ENCODE measurements around the gene CWC15. TPM values are rescaled to one million over a fixed set of nuclear protein-coding genes. Genes with fewer than 3 reads are reported as not detected.
A peak's percentile ranks its signal among the peaks of the same experiment; 100 is the strongest.
"Not testable (repeated sequence)": the region's sequence is repeated elsewhere in the genome, so short reads cannot be mapped to it uniquely, and the experiment has no call there.

CWC15 gene
- 69.1 and 69.2 TPM in 2 replicates for total RNA-seq

GRCh38 chr11:94973099-94973968 is at the start of gene CWC15, which contains the start of gene KDM4D:
CWC15 (minus strand) TSS chr11:94973556; CDS start chr11:94972185, 1,371 bp downstream.
KDM4D (plus strand) TSS chr11:94973709; CDS start chr11:94997373, 23,664 bp downstream.
- peak within 1 kb of the TSS; percentile 95 for H3K27ac Mint-ChIP-seq
- peak within 1 kb of the TSS; percentile 99 for H3K4me3 Mint-ChIP-seq
- ATAC-seq (ENCODE audit: low read depth) (peak; percentile 100), DNase-seq (peak; percentile 87)
- peaks cover 42% of the 10 kb centered on the region for H3K36me3 Mint-ChIP-seq (ENCODE audit: low read depth)
- ChIA-PET POLR2A (interaction anchor here (0.5 to 2.2 kb wide), 20 partner anchors 9 to 1415 kb away, joined by 3 to 38 read pairs (median 4); partner anchors contain the start of genes ANKRD49, CEP57, ENDOD1 and FAM76B), CTCF (interaction anchor here (0.7 to 1.2 kb wide), 2 partner anchors 93 to 165 kb away, joined by 3 to 4 read pairs; partner anchors contain the start of gene SRSF8)
- H3K9me3 Mint-ChIP-seq = peaks cover 2% of the 10 kb centered on the region
- intact Hi-C loops (cut with micrococcal nuclease) = loop anchor here (1.0 to 5.0 kb wide), 10 partner anchors 94 to 1776 kb away; partner anchors contain the start of genes ANKRD49, CEP57, ENDOD1 and JRKL
- H3K4me1 Mint-ChIP-seq = peaks cover 20% of the 10 kb centered on the region
- TF ChIP-seq CTCF (IDR thresholded peaks at IDR 0.05) = no peak
- H3K27me3 Mint-ChIP-seq = no peaks in the 10 kb centered on the region

DNA sequence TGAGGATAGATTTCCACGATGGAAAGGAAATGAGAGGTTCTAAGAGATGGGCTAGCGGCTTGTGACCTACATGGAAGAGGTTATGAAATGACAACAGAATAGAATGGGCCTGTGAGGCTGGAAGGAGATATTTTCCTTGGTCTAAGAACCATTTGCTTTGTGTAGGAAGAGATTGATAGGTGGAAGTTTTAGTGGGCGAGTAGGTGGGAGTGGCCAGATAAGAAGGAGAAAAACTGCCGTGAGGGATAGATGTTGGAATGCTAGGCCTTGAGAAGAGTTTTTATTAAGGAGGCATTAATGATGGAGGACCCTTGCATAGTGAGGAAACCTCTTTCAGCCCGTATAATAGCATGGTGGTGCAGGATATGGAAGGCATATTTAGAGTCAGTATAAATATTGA is 48.1 kb upstream of the CWC15 start:
- H3K27me3 Mint-ChIP-seq; DNase-seq; H3K9me3 Mint-ChIP-seq; H3K36me3 Mint-ChIP-seq (ENCODE audit: low read depth); ATAC-seq (ENCODE audit: low read depth); CTCF ChIA-PET; H3K27ac Mint-ChIP-seq; POLR2A ChIA-PET; H3K4me3 Mint-ChIP-seq; H3K4me1 Mint-ChIP-seq; intact Hi-C loops (cut with micrococcal nuclease): not testable (repeated sequence)

GRCh38 chr11:95016139-95016538 is 42.8 kb upstream of the CWC15 start:
- intact Hi-C loops (cut with micrococcal nuclease) = no loop called here
- peaks cover 9% of the 10 kb centered on the region for H3K27me3 Mint-ChIP-seq
- no peak for DNase-seq
- POLR2A ChIA-PET = interaction anchor here (0.7 kb wide), 1 partner anchor 773 kb away, joined by 3 read pairs; the partner anchor contains the start of gene FAM76B
- H3K27ac Mint-ChIP-seq = no peak overlapping the region
- no peak for TF ChIP-seq CTCF (IDR thresholded peaks at IDR 0.05)
- ATAC-seq (ENCODE audit: low read depth) = no peak
- no peaks in the 10 kb centered on the region for H3K4me1 Mint-ChIP-seq
- no peaks in the 10 kb centered on the region for H3K36me3 Mint-ChIP-seq (ENCODE audit: low read depth)
- CTCF ChIA-PET = interaction anchor here (0.7 kb wide), 1 partner anchor 700 kb away, joined by 5 read pairs; no protein-coding TSS in a partner anchor
- no peaks in the 10 kb centered on the region for H3K9me3 Mint-ChIP-seq
- no peak overlapping the region for H3K4me3 Mint-ChIP-seq

DNA sequence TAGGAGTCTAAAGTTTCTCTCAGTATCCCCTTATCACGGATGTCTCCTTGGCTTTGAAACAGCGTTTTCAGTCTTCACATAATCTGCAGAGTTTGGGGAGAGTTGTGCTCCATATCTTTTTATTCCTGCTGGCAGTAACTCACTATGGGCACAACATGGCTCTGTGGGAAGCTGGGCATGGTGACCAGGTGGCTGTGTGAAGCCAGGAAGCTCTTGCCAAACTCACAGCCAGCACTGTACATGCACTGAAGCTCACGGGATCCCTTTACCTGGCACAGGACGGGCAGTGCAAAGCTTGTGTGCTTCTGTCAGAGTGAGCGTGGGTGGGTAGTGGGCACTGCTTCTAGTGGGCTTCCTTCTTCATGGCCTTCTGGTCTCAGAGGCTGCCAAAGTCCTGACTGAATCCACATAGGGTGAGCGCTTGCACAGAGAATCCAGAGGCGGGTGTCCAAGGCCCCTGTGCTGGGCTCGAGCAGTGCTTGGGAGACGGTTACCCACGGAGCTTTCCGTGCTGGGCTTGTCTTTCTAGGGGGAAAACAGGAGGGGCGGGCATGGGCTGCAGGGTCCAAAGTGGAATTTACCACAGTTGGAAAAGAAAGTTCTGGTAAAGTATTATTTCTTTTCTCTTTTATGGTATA is 40.9 kb upstream of the CWC15 start:
- ChIA-PET CTCF (no interaction called here), POLR2A (no interaction called here)
- intact Hi-C loops (cut with micrococcal nuclease) = no loop called here
- TF ChIP-seq CTCF (IDR thresholded peaks at IDR 0.05) = no peak
- Mint-ChIP-seq H3K4me1 (no peaks in the 10 kb centered on the region), H3K36me3 (ENCODE audit: low read depth) (no peaks in the 10 kb centered on the region), H3K27ac (no peak overlapping the region), H3K9me3 (no peaks in the 10 kb centered on the region), H3K27me3 (peaks cover 11% of the 10 kb centered on the region), H3K4me3 (no peak overlapping the region)
- DNase-seq (no peak), ATAC-seq (ENCODE audit: low read depth) (no peak)

- ATAC-seq (ENCODE audit: low read depth) = no peak
- intact Hi-C loops (cut with micrococcal nuclease) = no loop called here
- H3K9me3 Mint-ChIP-seq = no peaks in the 10 kb centered on the region
- no peak overlapping the region for H3K4me3 Mint-ChIP-seq
- H3K4me1 Mint-ChIP-seq = no peaks in the 10 kb centered on the region
- TF ChIP-seq CTCF (IDR thresholded peaks at IDR 0.05) = no peak
- H3K27me3 Mint-ChIP-seq = peaks cover 14% of the 10 kb centered on the region
- H3K36me3 Mint-ChIP-seq (ENCODE audit: low read depth) = no peaks in the 10 kb centered on the region
- DNase-seq = no peak
- ChIA-PET POLR2A (no interaction called here), CTCF (no interaction called here)
- H3K27ac Mint-ChIP-seq = no peak overlapping the region
Measured at GRCh38 chr11:95011376-95011775, 38.0 kb upstream of the CWC15 start.
